ENCODE results near the gene METTL1.

- TF ChIP-seq POLR2A (IDR thresholded peaks at IDR 0.05; ENCODE audit: low read depth, low read length) (no peak), POLR2AphosphoS5 (IDR thresholded peaks at IDR 0.05; ENCODE audit: low read depth, low read length) (no peak), TAF1 (IDR thresholded peaks at IDR 0.05; ENCODE audit: borderline replicate concordance, low read depth, low read length) (no peak)
Observed at GRCh38 chr12:57754411-57755193, 17.3 kb downstream of the METTL1 start, which contains the start of gene MARCHF9.
